Gastroesophageal sphincter (tissue), 3 donors: ENCODE measurements around the gene AGAP2.

Experiments used
- CTCF ChIP-seq, 4 experiments: fragments of 200-600 bp in 2 of 4; fragments of 450-650 bp in 2 of 4; sonication (generic) in 1 of 4; IDR thresholded peaks; one replicate each; pipeline ENCODE4 v1.5.1; 2017 to 2019; ENCODE audit warnings: antibody characterized with exemption in 4 of 4, mild to moderate bottlenecking in 2 of 4, moderate library complexity in 2 of 4
- POLR2A ChIP-seq, 2 donors: fragments of 450-650 bp; IDR thresholded peaks; one replicate each; pipeline ENCODE4 v1.6.1; 2017; ENCODE audit warnings: antibody characterized with exemption in 2 of 2, mild to moderate bottlenecking in 2 of 2, moderate library complexity in 1 of 2

- TF ChIP-seq CTCF (IDR thresholded peaks at IDR 0.05) (no peak), POLR2A (IDR thresholded peaks at IDR 0.05) (no peak)
Observed at GRCh38 chr12:57724936-57725740, 13.4 kb downstream of the AGAP2 start.
